GM18951 (cell line): ENCODE data around the gene CEBPE.

Experiments used
- POLR2A ChIP-seq: IDR thresholded peaks from 4 replicates; pipeline ENCODE4 v1.6.1; 2011; ENCODE audit warnings: mild to moderate bottlenecking; ENCODE audit not compliant: insufficient read length, insufficient read depth; ENCODE audit errors: extremely low read depth
- in situ Hi-C: fragments of 300-500 bp; cut with MboI; formaldehyde crosslinking; loops from one replicate; pipeline ENCODE4 v1.12.0; 2022; ENCODE audit warnings: low sequenced_read_pairs, mixed read lengths, inconsistent platforms; ENCODE audit not compliant: unreplicated experiment

Gene CEBPE

DNA sequence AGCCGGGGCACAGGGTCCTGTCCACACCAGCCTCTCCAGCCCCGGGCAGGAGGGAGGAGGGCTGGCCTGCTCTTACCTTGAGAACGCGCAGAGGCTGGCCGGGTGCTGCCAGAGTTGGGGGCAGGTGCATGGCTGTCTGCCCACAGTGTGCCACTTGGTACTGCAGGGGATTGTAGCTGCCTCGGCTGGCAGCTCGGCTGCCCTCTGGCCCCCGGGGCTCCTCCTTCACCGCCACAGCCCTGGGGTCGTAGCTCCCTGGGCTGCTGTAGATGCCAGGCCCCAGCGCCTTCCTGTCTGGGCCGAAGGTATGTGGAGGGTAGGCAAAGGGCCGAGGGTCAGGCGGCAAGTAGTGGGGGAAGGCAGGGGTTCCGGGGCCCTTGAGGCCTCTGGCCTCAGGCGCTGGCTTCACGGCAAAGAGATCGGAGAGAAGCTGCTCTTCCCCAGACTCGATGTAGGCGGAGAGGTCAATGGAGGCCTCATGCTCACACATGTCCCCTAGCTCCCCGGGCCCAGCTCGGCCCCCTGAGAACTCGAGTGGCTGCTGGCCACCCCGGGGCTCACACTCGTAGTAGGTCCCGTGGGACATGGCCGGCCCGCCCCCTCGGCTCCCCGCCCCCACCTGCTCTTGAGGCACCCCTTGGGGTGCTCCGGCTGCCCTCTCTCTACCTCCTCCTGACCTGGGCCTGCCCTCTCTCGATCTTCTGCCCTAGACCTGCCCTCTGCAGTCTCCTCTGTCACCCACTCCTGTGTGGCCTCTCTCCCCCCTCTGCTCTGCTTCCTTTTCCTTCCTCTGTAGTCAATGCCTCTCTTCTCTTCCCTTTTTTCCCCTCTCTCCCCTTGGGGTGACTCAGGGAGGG lies at the start of gene CEBPE:
Gene CEBPE, minus strand, starts transcription at position 750 of the 857 bp plus-strand sequence. Its CDS starts 164 bp downstream, at position 586.
- no peak for TF ChIP-seq POLR2A
- in situ Hi-C loops = no loop called here

DNA sequence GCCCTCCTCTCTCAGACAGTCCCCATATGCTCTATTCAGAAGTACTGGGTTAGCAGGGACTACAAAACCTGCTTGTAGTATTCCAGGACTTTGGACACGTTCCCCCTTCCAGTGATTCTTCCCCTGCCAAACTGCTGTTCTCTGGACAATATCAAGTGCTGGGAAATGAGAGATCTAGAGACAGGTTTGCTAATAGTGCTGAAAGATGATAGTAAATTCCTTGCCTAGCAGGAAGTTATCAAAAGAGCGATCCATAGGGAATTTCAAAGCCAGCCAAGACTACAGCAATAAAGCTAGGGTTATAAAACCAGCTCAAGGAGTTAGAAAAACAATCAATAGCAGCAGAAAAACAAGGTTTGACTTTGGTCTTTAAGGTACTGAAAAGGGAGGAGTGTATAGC lies 49.2 kb upstream of the CEBPE start:
- in situ Hi-C loops = no loop called here
- no peak for TF ChIP-seq POLR2A

DNA sequence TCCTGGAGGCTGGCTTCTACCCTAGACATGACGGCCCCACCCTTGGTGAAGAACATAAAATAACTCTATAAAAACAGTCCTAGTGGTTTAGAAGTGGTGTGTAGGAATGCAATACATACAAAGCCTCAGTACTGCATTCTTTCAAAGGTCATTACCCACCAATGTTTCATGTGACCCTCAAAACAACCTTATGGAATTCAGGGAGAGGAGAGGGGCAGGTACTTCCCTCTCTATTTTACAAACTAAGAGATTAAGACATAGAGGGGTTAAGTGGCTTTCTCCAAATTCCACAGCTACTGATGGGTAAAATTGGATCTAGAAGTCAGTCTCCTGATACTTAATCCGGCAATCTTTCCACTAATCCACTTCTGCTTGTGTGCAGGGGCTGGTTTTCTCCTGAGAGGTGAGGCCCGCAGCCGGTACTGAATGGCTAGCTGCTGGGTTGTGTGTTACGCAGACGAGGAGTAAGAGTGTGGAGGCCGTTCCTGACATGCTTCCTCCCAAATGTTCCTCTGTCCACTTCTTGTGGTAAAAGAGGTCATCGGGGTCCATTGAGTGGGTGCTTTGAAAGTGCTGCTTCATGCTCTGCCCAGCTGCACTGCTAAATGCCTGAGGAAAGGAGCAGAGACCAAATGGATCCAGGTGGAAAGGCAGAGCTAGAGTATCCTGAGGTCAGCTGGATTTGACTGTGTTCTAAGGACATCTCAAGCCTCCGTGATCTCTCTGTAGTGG lies 48.2 kb upstream of the CEBPE start:
- TF ChIP-seq POLR2A = no peak
- in situ Hi-C loops = no loop called here

DNA sequence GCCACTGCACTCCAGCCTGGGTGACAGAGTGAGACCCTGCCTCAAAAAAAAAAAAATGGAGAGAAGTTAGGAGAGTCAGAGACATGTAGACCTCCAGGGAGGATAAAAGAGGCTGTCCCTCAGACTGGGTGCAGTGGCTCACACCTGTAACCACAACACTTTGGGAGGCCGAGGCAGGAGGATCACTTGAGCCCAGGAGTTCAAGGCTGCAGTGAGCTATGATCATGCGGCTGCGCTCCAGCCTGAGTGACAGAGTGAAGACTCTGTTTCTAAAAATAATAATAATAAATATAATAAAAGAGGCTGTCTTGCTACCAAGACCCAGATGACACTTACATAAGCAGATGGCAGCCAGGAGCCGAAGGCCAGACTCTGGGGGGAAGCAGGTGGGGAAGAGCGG lies 45.9 kb upstream of the CEBPE start:
- in situ Hi-C loops = no loop called here
- no peak for TF ChIP-seq POLR2A

- in situ Hi-C loops = no loop called here
- no peak for TF ChIP-seq POLR2A
Observed at GRCh38 chr14:23164250-23164649, 45.2 kb upstream of the CEBPE start.

DNA sequence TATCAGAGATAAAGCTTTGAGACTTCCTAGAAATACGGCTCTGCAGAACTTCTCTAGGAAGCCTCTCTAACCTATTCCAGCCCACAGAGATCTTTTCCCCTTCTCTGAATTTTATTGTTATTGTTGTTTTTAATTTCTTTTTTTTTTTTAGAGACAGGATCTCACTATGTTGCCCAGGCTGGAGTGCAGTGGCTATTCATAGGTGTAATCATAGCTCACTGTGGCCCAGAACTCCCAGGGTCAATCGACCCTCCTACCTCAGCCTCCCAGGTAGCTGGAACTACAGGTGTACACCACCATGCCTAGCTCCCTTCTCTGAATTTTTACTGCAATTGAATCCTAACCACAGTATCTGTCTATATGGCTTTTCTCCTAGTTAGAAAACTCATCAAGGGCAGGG lies 44.8 kb upstream of the CEBPE start:
- TF ChIP-seq POLR2A = no peak
- in situ Hi-C loops = no loop called here

GRCh38 chr14:23162800-23163199 lies 43.7 kb upstream of the CEBPE start:
- in situ Hi-C loops = no loop called here
- TF ChIP-seq POLR2A = no peak

DNA sequence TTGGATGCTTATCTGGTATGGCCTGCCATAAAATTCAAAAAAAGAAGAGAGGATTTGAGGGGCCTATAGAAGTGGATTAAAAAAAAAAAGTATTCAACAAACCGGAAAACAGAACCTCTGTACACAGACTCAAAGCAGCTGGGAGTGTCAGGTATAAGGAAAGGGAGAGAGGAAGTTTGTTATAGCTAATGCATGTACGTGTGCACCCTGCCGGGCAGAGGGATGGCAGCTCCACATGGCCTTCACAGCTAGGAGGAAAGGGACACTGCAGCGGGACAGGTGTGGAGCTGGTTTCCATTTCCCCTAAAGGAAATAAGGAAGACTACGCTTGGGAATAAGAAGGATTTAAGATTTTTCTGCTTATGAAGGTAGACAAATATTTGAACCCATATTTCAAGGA lies 43.0 kb upstream of the CEBPE start:
- TF ChIP-seq POLR2A = no peak
- in situ Hi-C loops = no loop called here

DNA sequence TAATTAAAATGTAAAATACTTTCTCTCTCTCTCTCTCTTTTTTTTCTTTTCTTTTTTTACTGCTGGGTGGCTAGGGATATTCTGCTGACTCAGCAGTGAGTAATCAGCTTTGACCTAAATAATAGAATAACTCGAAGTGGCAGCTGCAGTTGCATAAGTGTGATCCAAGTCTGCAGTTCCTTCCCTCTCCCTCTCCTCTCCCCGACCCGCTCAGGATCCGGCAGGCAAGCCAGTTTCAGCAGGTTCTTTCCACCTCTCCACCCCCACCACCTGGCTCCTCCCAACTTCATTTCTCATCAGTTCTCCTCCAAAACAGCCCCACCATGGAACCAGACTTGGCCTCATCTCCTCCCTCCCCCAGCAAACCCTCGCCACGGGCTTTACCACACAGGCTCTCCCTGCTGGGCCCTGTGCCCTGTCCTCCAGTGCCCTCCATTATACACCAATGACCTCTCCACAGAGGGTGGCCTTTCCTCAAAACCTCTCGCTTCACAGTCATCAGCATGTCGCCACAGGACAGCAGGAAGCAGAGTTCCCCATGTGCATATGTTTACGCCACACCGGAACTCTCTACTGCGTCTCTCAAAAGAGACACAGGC lies 42.0 kb upstream of the CEBPE start:
- TF ChIP-seq POLR2A = no peak
- in situ Hi-C loops = no loop called here

DNA sequence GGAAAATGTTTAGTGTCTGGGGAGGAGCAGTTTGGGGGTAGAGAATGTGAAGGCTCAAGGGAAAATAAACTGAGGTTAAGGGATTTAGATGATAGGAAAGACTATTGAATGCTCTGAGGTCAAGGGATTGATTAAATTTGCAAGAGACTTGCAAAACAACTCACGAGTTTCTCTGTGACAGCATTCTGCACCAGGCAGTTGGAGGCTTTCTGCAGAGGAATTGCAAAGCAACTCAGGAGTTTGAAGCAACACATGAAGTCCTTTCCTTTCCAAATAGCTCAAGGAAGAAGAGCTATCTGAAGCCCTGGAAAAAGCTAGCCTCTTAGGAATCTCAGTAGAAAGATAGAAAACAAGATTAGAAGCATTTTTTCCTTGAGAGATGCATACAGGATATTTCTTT lies 40.5 kb upstream of the CEBPE start:
- TF ChIP-seq POLR2A = no peak
- in situ Hi-C loops = no loop called here

DNA sequence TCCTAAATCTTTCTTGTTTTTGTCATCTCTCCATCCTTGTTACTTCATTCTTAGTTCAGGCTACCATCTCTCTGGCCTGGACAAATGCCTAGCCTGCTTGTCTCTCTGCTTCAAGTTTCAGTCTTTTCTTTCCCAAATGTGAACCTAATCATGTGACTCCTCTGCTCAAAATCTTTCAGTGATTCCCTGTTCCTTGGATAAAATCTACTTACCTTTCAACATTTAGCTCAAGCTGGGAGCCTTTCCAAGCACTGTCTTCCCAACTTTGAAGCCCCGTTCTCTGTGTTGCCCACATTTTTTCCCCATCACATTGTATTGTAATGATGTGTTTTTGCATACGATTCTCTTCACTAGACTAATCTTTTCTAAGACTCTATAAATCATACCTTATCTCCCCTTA lies 39.7 kb upstream of the CEBPE start:
- TF ChIP-seq POLR2A = no peak
- in situ Hi-C loops = no loop called here

DNA sequence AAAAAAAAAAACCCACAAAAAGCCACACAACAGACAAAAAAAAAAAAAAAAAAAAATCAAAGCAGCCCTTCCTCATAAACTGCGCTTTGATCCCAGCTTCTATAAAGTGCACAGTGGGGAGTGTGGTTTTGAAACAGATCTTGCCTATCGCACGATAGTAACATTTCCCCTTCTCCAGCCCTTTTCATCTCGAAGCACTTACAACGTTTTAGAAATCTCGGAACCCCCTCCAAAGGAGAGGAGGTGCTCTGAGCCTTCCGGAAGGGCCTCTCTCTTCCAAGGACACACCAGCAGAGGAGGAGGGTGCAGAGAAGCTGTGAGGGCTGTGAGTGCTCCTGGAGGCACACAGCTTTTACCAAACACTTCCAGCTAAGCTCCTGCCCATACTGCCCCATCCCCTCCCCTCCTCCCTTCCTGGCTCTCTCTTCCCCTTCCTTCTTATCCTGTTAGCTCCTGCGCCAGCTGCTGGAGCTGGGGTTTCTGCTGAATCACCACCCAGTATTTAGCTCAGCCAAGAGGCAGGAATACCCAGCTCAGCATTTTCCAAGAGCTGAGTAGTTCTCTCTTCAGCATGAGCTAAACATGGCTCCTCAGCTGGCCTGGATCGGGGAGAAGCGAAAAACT lies 36.0 kb upstream of the CEBPE start:
- in situ Hi-C loops = no loop called here
- no peak for TF ChIP-seq POLR2A

- no peak for TF ChIP-seq POLR2A
- in situ Hi-C loops = no loop called here
Observed at GRCh38 chr14:23153851-23154796, 35.1 kb upstream of the CEBPE start.

GRCh38 chr14:23151342-23151741 lies 32.3 kb upstream of the CEBPE start:
- in situ Hi-C loops = no loop called here
- TF ChIP-seq POLR2A = no peak
